Tongue (tissue), 3 donors: ENCODE measurements around the gene ELMO3. TPM values are rescaled to one million over a fixed set of nuclear protein-coding genes. Genes with fewer than 3 reads are reported as not detected.

Experiments used
- DNase-seq: peaks from one replicate; pipeline ENCODE4 v3.0.0-alpha.2; 2015
- small RNA-seq: library from RNA; depleted of rRNA; stranded (forward); fragments of <200 nt; gene quantifications from one replicate; pipeline ENCODE3, GENCODE V24; 2014; ENCODE audit warnings: low replicate concordance
- total RNA-seq: library from RNA; depleted of rRNA; stranded (reverse); fragments of >200 nt; gene quantifications from one replicate; pipeline ENCODE4 v1.2.3, GENCODE V29; 2014

Gene ELMO3
- total RNA-seq, 1 donor from 2014 or later: 4.0 TPM

- DNase-seq: no peak
Measured at GRCh38 chr16:67242138-67242730, 43.3 kb downstream of the ELMO3 start.

- no peak for DNase-seq
Measured at GRCh38 chr16:67243481-67243880, 44.5 kb downstream of the ELMO3 start.

- peak; percentile 72 for DNase-seq
Measured at GRCh38 chr16:67244387-67245185, 45.7 kb downstream of the ELMO3 start.

GRCh38 chr16:67245186-67245585 is 46.3 kb downstream of the ELMO3 start:
- DNase-seq: peak; percentile 30

- no peak for DNase-seq
Measured at GRCh38 chr16:67245674-67246080, 46.7 kb downstream of the ELMO3 start.

- peak; percentile 87 for DNase-seq
Measured at GRCh38 chr16:67246081-67246755, 47.3 kb downstream of the ELMO3 start.

GRCh38 chr16:67246756-67247191 is 47.8 kb downstream of the ELMO3 start:
- peak; percentile 35 for DNase-seq

- DNase-seq: peak; percentile 97
Measured at GRCh38 chr16:67247192-67248072, 48.5 kb downstream of the ELMO3 start, which contains the start of gene FHOD1. Gene FHOD1 (minus strand): TSS chr16:67247481. CDS start chr16:67247410, 71 bp downstream.

- no peak for DNase-seq
Measured at GRCh38 chr16:67248073-67248400, 49.1 kb downstream of the ELMO3 start.

GRCh38 chr16:67248401-67249177 is 49.7 kb downstream of the ELMO3 start, which contains the start of gene SLC9A5:
Gene SLC9A5 (plus strand): TSS chr16:67248979. CDS start chr16:67249015, 36 bp downstream.
- peak; percentile 30 for DNase-seq

- DNase-seq: peak; percentile 13
Measured at GRCh38 chr16:67249178-67250044, 50.5 kb downstream of the ELMO3 start.

- no peak for DNase-seq
Measured at GRCh38 chr16:67250045-67250327, 51.1 kb downstream of the ELMO3 start.

- DNase-seq: peak; percentile 38
Measured at GRCh38 chr16:67252609-67253497, 53.9 kb downstream of the ELMO3 start.

Small RNA genes lying within 50 kb of the gene (small RNA-seq; reads per million reads assigned to genes)
- 4.4 reads per million, percentile 92 among the genes with 10 or more reads in this experiment for gene MIR328

Other genes starting within 250 kb of the ELMO3 start
- gene CES3, start 237.9 kb upstream of the ELMO3 start, total RNA-seq: 1.8 TPM
- 5.2 TPM for gene CES4A, start 210.5 kb upstream of the ELMO3 start, total RNA-seq
- gene CBFB, start 170.0 kb upstream of the ELMO3 start, total RNA-seq: 52.6 TPM
- 16.3 TPM for gene PHAF1, start 89.2 kb upstream of the ELMO3 start, total RNA-seq
- gene B3GNT9, start 48.1 kb upstream of the ELMO3 start, total RNA-seq: 25.2 TPM
- gene TRADD, start 39.2 kb upstream of the ELMO3 start, total RNA-seq: 7.7 TPM
- 1.6 TPM for gene FBXL8, start 39.2 kb upstream of the ELMO3 start, total RNA-seq
- gene HSF4, start 34.4 kb upstream of the ELMO3 start, total RNA-seq: 3.8 TPM
- 40.4 TPM for gene NOL3, start 28.6 kb upstream of the ELMO3 start, total RNA-seq
- gene MATCAP1, start 15.2 kb upstream of the ELMO3 start, total RNA-seq: 14.1 TPM
- 3.6 TPM for gene EXOC3L1, start 9.0 kb upstream of the ELMO3 start, total RNA-seq
- 38.9 TPM for gene E2F4, start 7.0 kb upstream of the ELMO3 start, total RNA-seq
- gene TMEM208, start 28.0 kb downstream of the ELMO3 start, total RNA-seq: 19.7 TPM
- gene FHOD1, start 48.4 kb downstream of the ELMO3 start, total RNA-seq: 10.1 TPM
- 0.10 TPM for gene SLC9A5, start 49.8 kb downstream of the ELMO3 start, total RNA-seq
- 21.0 TPM for gene PLEKHG4, start 80.4 kb downstream of the ELMO3 start, total RNA-seq
- 0.10 TPM for gene KCTD19, start 127.6 kb downstream of the ELMO3 start, total RNA-seq
- gene LRRC36, start 127.7 kb downstream of the ELMO3 start, total RNA-seq: 0.41 TPM
- 135 TPM for gene TPPP3, start 194.4 kb downstream of the ELMO3 start, total RNA-seq
- gene ZDHHC1, start 217.3 kb downstream of the ELMO3 start, total RNA-seq: 14.2 TPM
- 7.8 TPM for gene HSD11B2, start 232.0 kb downstream of the ELMO3 start, total RNA-seq